ENCODE measurements around the gene TINAG.

TINAG gene

GRCh38 chr6:54427396-54427937, 119.2 kb downstream of the TINAG start:
- TF ChIP-seq CTCF (IDR thresholded peaks at IDR 0.05; ENCODE audit: low read depth, low read length) (no peak), MAX (IDR thresholded peaks at IDR 0.05; ENCODE audit: low read depth, low read length) (no peak), POLR2A (IDR thresholded peaks at IDR 0.05; ENCODE audit: extremely low read depth, insufficient read length) (no peak), MYC (IDR thresholded peaks at IDR 0.05; ENCODE audit: low read depth, low read length) (no peak)
- DNase-seq (ENCODE audit: low read depth) = no peak
- H3K4me3 ChIP-seq (ENCODE audit: low read depth, low read length) = no peak overlapping the region

GRCh38 chr6:54428431-54428830, 120.2 kb downstream of the TINAG start:
- DNase-seq (ENCODE audit: low read depth) = no peak

GRCh38 chr6:54431466-54431865, 123.2 kb downstream of the TINAG start:
- no peak overlapping the region for H3K4me3 ChIP-seq (ENCODE audit: low read depth, low read length)
- DNase-seq (ENCODE audit: low read depth) = no peak
- TF ChIP-seq MYC (IDR thresholded peaks at IDR 0.05; ENCODE audit: low read depth, low read length) = no peak
- no peak for TF ChIP-seq POLR2A (IDR thresholded peaks at IDR 0.05; ENCODE audit: extremely low read depth, insufficient read length)
- no peak for TF ChIP-seq MAX (IDR thresholded peaks at IDR 0.05; ENCODE audit: low read depth, low read length)
- TF ChIP-seq CTCF (IDR thresholded peaks at IDR 0.05; ENCODE audit: low read depth, low read length) = no peak

More at GRCh38 chr6:54428431-54428830, 120.2 kb downstream of the TINAG start:
- no peak overlapping the region for H3K4me3 ChIP-seq (ENCODE audit: low read depth, low read length)
- TF ChIP-seq CTCF (IDR thresholded peaks at IDR 0.05; ENCODE audit: low read depth, low read length) (no peak), MYC (IDR thresholded peaks at IDR 0.05; ENCODE audit: low read depth, low read length) (no peak), POLR2A (IDR thresholded peaks at IDR 0.05; ENCODE audit: extremely low read depth, insufficient read length) (no peak), MAX (IDR thresholded peaks at IDR 0.05; ENCODE audit: low read depth, low read length) (no peak)
